HUDEP-2 (cell line): ENCODE measurements around the gene GAS2L3.
"Not testable (repeated sequence)": the region's sequence is repeated elsewhere in the genome, so short reads cannot be mapped to it uniquely, and the experiment has no call there.

Experiments used
- DNase-seq, 76 experiments: peaks; one replicate each; lab custom pipeline; 2025; ENCODE audit not compliant: unreplicated experiment in 76 of 76; lab: John Stamatoyannopoulos, UW

Gene GAS2L3

DNA sequence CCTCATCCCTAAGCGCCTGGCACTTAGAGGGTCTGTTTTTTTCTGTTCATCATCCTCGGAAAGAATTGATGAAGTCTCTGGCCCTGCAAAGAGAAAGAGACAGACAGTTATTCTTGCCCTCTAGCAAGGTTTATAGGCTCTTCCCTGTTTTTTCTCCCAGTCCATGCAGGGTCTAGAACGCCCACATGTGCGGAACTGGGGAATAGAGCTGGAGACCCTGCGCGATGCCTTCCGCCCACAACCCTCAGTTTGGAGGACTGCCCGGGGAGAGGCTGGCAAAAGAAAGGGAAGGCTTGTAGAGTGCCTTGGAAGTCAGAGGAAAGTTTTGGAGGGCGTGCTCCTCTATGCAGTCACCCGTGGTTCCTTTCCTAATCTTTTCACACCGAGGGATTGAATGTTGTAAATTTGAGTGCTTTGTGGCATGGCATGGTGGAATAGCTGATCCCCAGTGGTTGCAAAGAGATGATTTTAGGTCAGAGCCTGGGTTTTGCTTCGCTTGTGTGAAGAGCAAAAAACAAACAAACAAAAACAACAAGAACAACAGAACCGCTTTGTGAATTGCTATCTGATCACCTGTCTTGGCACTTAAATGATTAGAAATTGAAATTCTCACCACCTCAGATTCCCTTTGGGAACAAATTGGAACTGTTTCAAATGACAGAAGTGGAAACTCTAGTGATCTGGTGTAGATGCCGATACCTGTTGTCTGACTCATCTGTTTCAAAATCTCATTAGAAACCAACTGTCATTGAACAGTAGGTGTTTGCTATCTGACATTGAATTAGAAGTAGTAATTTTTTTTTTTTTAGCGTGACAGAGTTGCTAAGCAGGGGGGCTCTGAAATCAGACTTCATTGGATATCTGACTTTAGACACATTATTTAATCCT is 947 bp downstream of the GAS2L3 start:
- peak in 7 of 76 experiments; percentile 7 to 26 (median 15) for DNase-seq

DNA sequence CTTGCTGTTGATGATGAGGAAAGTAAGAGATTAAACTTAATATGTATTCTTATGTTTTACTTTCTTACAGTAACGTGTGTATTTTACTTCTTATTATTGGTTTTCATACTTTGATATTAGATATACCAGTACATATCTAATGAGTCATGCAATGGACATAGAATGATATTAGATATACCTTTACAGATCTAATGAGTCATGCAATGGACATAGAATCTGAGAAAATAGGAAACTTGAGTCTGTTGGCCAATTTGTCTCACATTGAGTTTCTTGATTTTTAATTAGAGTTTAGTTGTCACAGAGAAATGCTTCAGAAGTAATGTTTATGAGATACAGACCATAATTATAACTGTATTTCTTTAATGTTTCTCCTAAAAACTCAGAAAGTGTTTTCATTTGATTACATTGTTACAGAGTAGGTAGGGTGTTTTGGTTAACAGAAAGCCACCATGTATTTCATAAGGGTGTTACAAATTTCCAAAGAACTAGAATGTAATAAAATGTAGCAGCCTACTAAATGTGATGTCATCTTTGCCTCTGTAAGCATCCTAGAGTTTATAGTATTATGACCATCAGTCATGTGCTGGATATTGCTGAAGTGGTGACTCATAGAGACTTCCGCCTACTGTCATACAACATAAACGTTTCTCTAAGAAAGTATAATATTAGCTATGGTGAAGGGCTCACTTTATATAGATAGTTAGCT is 3.0 kb downstream of the GAS2L3 start:
- DNase-seq = peak in 24 of 76 experiments; percentile 1 to 53 (median 24)

DNA sequence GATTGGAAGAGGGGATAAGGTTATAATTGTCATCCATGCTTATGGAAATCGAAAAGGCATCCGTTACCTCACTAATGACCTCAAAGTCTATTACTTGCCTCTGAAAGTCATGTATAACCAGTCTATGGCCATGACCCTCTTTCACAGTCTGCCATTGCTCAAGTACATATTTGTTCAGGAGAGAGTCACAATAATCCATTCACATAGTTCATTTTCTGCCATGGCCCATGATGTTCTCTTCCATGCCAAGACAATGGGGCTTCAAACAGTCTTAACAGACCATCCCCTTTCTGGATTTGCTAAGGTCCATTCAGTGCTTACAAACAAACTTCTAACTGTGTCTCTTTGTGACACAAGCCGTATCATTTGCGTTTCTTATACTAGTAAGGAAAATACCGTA is 5.4 kb downstream of the GAS2L3 start:
- DNase-seq = no peak

DNA sequence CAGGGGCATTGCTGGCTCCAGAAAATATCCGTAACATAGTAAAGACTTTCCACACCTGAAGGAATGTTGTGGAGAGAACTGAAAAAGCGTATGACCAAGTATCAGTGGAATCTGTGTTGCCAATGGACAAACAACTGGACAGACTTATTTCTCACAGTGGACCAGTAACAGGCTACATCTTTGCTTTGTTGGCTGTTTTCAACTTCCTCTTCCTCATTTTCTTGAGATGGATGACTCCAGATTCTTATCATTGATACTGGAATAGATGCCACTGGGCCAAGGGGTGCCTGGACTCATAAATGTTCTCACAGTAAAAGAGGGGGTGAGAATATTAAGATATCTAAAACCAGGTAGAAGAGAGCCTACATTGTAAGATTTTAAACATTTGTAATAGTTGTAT is 6.4 kb downstream of the GAS2L3 start:
- no peak for DNase-seq

DNA sequence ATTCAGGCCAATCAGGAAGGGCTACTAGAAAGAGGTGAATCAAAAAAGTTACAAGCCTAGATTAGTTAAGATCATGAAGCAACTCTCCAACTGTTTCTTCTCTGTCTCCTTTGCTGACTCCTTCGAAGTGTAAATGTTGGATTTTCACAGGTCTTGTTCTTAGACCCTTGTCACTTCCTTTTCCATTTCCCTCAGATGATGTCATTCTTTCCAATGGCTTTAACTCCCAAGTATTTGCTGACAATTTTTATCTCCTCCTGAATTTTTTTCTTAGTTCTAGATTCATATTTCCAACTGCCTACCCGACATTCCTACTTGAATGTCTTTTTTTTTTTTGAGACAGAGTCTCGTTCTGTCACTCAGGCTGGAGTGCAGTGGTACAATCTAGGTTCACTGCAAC is 10.8 kb downstream of the GAS2L3 start:
- DNase-seq = no peak

DNA sequence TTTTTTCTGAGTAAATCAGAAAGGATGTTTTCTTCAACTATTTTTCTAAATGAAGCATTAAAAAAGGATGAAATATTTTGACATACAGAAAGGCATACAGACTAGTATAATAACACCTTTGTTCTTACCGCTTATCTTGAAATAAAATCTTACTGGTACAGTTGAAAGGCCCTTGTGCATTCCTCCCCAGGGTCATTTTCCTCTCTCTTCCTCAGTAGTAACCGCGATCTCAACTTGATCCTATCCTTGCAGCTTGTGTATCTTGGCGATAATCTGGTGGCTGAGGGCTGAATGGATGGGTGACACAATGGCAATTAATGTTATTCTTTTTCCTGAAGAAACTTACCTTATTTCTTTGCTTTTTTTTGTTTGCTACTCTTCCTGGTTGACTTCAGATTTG is 18.5 kb downstream of the GAS2L3 start:
- no peak for DNase-seq

DNA sequence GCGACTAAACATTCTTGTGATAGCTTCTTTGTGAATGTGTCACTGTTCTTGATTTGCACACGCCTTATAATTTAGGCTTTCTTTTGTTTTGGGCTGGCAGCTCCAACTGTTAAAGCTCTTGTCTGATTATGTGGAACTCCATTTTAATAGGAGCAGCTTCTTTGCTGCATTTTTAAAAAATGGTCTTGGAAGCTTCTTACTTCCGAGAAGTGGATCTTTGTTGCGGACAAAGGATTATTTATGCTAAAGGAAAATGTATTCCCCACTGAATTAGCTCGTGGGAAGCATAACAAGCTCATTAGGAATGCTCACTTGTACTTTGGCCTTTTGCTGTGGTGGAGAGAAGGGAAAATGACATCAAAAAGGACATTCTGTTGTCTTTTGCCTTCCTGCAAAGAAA is 20.0 kb downstream of the GAS2L3 start:
- no peak for DNase-seq

DNA sequence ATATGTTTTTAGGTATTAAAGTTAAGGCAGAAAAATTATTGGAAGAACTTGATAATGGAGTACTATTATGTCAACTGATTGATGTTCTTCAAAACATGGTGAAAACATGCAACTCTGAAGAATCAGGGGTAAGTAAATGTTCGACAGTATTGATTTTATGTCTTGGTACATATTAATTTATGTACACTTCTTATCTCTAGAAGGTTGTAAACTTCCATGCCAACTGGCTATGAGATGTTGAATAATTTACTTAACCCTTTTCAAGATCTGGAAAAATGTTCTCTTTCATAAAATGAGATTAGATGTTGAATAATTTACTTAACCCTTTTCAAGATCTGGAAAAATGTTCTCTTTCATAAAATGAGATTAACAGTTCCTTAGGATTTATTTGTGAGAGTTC is 28.1 kb downstream of the GAS2L3 start:
- DNase-seq = no peak

DNA sequence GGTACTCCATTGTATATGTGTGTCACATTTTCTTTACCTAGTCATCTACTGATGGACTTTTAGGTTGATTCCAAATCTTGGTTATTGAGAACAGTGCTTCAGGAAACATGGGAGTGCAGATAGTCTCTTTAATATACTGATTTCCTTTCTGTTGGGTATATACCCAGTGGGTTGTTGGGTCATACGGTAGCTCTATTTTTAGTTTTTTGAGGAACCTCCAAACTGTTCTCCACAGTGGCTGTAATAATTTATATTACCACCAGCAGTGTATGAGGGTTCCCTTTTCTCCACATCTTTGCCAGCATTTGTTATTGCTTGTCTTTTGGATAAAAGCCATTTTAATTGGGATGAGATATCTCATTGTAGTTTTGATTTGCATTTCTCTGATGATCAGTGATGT is 29.5 kb downstream of the GAS2L3 start:
- not testable (repeated sequence) for DNase-seq

DNA sequence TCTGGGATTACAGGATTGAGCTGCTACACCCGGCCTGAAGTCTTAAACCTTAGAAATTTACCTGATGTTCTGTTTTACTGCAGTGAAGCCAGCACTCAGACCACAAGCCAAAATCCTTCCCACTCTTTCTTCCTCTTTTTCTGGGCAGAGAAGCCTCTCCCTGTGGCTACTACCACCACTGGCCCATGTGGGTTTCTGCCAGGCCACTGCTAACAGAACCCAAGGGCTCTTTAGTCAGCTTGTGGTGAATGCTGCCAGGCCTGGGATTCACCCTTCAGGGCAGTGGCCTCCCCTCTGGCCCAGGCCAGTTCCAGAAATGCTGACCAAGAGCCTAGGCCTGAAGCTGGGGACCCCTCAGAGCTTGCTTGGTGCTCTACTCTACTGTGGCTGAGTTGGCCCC is 35.3 kb downstream of the GAS2L3 start:
- DNase-seq = peak in 4 of 76 experiments; percentile 2 to 19 (median 8)

DNA sequence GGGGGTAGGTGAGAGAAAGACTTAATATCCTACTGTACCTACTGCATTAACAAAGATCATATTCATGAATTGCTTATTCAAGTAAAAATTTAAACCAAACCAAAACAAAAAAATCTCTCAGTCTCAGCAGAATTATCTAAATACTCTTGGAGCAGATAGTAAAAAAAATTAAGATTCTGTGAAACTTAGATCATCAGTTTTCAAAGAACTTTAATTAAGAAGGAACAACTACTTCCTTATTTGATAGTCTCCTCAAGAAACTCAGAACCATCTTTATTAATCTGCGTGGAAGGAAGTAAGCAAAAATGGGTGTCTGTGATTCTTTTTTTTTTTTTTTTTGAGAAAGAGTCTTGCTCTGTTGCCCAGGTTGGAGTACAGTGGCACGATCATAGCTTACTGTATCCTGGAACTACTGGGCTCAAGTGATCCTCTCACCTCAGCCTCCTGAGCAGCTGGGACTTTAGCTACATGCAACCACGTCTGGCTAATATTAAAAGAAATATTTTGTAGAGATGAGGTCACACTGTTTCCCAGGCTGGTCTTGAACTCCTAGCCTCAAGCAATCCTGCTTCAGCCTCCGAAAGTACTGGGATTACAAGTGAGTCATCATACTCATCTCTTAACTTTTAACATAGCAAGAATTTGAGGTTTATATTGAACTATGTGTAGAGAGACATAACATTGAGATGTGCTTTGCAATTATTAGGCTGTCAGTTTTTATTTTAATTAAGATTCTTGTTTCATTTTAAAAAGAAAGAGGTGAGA is 37.4 kb downstream of the GAS2L3 start:
- no peak for DNase-seq

DNA sequence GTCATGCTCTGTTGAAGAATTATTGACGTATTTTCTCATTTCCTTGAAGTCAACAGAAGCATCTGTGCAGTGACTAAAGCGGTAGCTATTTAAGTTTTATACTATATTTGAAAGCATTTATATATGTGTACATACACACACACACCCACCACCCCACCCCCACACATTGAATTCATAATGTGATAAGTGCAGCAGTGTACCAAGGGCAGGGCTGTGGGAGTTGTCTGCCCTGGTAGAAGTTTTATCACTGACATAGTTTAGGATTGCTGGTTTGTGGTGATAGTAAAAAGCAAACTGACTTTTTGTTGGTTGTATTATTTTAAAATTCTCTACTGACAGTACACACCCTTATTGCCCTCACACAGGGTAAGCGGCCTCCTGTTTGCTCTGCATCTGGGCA is 39.1 kb downstream of the GAS2L3 start:
- DNase-seq = peak in 73 of 76 experiments; percentile 31 to 91 (median 70)

DNA sequence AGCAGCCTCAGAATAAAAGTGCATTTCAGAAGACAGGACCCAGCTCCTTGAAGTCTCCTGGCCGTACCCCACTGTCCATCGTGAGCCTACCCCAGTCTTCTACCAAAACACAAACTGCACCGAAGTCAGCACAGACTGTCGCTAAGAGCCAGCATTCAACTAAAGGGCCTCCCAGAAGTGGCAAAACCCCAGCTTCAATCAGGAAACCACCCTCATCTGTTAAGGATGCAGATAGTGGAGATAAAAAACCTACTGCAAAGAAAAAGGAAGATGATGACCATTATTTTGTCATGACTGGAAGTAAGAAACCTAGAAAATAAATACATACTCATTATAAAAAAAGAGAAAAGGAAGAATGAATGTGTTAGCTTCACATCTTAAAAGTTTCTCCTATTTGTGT is 51.1 kb downstream of the GAS2L3 start:
- DNase-seq = no peak

DNA sequence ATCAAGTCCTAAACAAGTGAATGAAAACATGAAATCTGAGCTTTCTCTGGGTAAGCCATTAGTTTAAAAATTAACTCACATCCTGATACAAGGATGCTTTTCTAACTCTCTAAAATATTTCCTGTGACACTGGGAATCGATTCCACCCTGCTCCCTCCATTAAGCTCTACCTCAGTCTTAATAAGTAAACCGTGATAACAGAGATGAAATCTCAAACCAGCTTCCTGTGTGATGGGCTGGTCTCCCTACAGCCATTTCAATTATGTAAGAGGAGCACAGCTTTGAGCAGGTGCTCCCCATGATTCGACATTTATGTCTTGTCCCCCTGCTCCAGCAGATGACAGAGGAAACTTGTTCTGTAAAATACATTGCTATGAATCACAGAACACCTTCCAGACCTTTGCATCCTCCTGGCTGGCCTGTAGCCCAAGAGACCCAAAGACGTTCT is 59.0 kb downstream of the GAS2L3 start:
- no peak for DNase-seq

DNA sequence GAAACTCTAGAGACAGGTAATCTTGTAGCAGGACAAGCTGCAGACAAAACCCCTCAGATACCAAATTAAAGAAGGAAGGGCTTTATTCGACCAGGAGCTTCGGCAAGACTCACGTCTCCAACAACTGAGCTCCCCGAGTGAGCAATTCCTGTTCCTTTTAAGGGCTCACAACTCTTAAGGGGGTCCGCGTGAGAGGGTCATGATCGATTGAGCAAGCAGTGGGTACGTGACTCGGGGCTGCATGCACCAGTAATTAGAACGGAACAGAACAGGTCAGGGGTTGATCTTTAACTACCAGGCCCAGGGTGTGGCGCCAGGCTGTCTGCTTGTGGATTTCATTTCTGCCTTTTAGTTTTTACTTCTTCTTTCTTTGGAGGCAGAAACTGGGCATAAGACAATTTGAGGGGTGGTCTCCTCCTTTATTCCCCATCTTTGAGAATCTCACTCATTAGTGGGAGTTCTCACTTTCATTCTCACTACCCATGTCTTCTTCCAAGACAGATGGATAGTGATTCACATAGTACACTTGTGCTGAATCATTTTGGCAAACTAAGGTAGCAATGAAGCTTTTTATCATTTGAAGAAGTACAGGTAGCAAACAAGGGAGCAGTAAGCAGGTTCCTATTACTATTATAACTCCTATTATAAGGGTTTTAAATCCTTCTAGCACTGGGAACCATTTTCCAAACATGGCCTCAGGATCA is 59.8 kb downstream of the GAS2L3 start:
- DNase-seq = not testable (repeated sequence)

DNA sequence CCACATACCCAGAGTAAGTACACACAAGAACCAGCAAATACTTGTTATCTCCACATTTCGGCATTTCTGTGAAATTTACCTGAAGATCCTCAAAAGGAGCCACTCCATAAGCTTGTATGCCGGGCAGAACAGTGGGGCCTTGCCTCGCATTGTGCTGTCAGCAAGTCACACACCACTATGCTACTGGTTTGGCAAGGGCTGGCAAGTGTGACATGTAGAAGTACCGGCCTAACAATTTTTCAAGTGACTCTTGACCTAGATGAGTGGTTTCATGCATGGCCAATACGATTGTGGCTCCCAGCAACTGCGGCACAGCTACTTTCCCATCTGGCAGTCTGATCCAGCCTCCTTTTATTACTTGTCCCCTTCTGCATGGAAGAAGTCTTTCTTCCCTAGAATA is 69.8 kb downstream of the GAS2L3 start:
- no peak for DNase-seq

DNA sequence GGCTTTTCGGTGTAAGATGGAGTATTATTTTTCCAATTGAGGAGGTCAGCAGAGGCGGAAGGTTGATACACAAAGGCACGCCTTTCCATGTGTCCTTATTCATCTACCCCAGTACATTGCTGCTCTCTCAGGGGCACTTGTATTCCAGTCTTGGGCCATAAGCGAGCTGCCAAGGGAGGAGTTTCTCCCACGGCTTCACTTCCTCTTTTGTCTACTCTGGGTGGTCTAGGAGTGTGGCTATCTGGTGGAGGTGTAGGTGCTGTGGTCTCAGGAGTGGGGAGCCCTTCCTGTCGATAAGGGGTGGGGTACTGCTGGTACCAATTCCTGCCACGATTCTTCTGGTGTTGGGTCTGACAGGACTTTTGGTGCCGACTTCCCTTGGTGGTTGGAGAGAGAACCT is 73.4 kb downstream of the GAS2L3 start:
- DNase-seq = no peak

DNA sequence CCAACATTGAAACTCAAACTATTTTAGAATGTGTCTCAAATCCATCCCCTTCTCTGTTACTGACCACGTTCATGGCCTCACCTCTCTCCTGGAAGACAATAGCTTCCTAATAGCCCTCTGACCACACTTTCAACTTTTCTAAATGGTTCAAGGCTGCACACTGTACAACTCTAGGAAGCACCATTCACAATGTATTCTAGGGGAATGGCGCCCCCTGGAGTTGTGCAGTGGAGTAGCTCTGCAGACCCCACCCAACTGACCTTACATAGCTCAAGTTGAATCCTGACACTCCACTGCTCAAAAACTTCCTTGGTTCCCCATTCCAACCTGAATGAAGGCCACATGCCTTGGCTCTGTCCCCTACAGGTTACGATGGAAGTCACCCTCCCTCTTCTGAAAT is 77.6 kb downstream of the GAS2L3 start:
- no peak for DNase-seq

DNA sequence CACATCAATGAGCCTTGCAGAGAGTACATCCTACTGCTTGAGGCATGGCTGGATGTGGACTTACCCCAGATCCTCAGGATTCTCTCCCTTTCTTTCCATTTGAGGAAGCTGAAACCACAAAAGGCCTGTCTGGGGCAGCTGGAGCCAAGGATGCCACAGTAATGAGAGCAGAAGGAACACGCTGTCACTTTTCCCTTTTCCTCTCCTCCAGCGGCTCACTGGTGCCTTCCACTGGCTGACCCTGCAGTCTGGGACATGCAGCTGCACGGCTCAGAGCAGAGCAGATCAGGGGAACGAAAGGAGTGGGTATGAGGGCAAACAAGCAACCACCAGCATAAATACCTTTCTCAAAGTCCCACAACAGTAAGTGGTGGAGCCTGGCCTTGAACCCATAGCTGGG is 78.2 kb downstream of the GAS2L3 start:
- DNase-seq = peak in 2 of 76 experiments; percentile 1 to 7

DNA sequence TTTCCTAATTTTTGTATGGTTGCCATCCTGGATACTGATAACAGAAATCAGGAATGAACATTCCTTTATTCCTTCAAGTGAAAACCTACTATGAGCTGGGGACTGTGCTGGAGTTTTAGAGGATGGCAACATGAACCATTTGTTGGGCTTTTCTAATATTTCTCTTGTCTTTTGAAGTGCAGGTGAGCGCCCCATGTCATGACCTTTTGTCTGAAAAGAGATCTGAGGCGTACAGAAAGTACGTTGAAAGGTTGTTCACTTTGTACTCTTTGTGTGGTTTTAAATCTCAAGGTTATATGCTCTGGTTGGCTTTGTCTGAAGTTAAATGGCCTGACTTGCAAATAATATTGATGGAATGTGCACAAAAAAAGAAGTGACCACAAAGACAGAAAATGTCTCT is 79.0 kb downstream of the GAS2L3 start:
- DNase-seq = no peak

DNA sequence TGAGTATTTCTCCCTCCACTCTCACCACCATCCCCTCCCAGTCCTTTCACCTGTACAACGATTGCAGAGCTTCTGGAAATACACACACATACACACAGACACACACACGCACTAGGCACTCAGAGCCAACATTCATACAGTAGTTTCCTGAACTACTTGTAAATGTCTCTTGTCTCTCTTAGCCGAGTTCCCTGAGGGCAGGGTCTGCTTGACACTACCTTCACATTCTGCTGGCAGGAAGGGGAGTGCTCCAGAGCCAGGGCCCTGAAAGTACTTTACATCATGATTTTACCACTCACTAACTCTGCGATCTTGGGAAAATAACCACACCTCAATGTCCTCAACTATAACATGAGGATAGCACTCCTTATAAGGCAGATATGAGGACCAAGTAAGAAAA is 82.7 kb downstream of the GAS2L3 start:
- no peak for DNase-seq
